NCI-H2196 (cell line): ENCODE measurements around the gene PFN1.
A peak's percentile ranks its signal among the peaks of the same experiment; 100 is the strongest.

Source experiments
- DNase-seq: peaks from one replicate; lab custom pipeline; 2025; ENCODE audit not compliant: unreplicated experiment; lab: John Stamatoyannopoulos, UW

PFN1 gene

GRCh38 chr17:4945944-4946280 is 2.4 kb downstream of the PFN1 start:
- no peak for DNase-seq

- peak; percentile 5 for DNase-seq
Observed at GRCh38 chr17:4945176-4945943, 3.0 kb downstream of the PFN1 start.

GRCh38 chr17:4944554-4945175 is 3.7 kb downstream of the PFN1 start:
- DNase-seq = no peak

- no peak for DNase-seq
Observed at GRCh38 chr17:4944163-4944553, 4.2 kb downstream of the PFN1 start.

GRCh38 chr17:4942760-4943508 is 5.4 kb downstream of the PFN1 start:
- DNase-seq = no peak

GRCh38 chr17:4941319-4941610 is 7.1 kb downstream of the PFN1 start:
- no peak for DNase-seq

GRCh38 chr17:4940555-4941318 is 7.6 kb downstream of the PFN1 start:
- DNase-seq = no peak

GRCh38 chr17:4939796-4940554 is 8.4 kb downstream of the PFN1 start, which contains the start of the genes RNF167 and SLC25A11:
Gene RNF167 (plus strand): TSS chr17:4940268. CDS start chr17:4940910, 642 bp downstream.
Gene SLC25A11 (minus strand): TSS chr17:4940046. CDS start chr17:4939910, 136 bp downstream.
- DNase-seq = peak; percentile 90

GRCh38 chr17:4939546-4939795 is 8.9 kb downstream of the PFN1 start:
- DNase-seq = no peak

- DNase-seq = no peak
Observed at GRCh38 chr17:4938688-4939545, 9.4 kb downstream of the PFN1 start.

GRCh38 chr17:4938069-4938491 is 10.2 kb downstream of the PFN1 start:
- DNase-seq = no peak

- no peak for DNase-seq
Observed at GRCh38 chr17:4937553-4937952, 10.8 kb downstream of the PFN1 start.

GRCh38 chr17:4936436-4936835 is 11.9 kb downstream of the PFN1 start:
- DNase-seq = no peak

GRCh38 chr17:4935650-4936049 is 12.7 kb downstream of the PFN1 start:
- DNase-seq = no peak

- DNase-seq = peak; percentile 21
Observed at GRCh38 chr17:4934173-4934979, 14.0 kb downstream of the PFN1 start.

- no peak for DNase-seq
Observed at GRCh38 chr17:4933646-4934045, 14.7 kb downstream of the PFN1 start.

- no peak for DNase-seq
Observed at GRCh38 chr17:4932756-4933155, 15.6 kb downstream of the PFN1 start.

GRCh38 chr17:4931963-4932362 is 16.4 kb downstream of the PFN1 start, which contains the start of gene GP1BA:
Gene GP1BA (plus strand): TSS chr17:4932277. CDS start chr17:4932605, 328 bp downstream.
- no peak for DNase-seq

- DNase-seq = no peak
Observed at GRCh38 chr17:4928881-4929280, 19.4 kb downstream of the PFN1 start.
